PC-3 (cell line): ENCODE measurements around the gene FOSL1. TPM values are rescaled to one million over a fixed set of nuclear protein-coding genes. Genes with fewer than 3 reads are reported as not detected.

Experiments used
- ATAC-seq: fragments of 200-7000 bp; cut with Tn5 transposase; 2 replicates; pipeline ENCODE4 v1.9.1; 2020; ENCODE audit warnings: mild to moderate bottlenecking, moderate library complexity
- BruUV-seq: library from RNA; stranded (reverse); fragments of 400-500 nt; replicated peaks from 2 replicates; lab custom pipeline; 2021; lab: Mats Ljungman, UMichigan
- CTCF ChIA-PET: fragments of 300-600 bp; sonication (Branson Sonifier 250); formaldehyde crosslinking; loops from one replicate; lab custom pipeline; 2022; ENCODE audit warnings: antibody characterized with exemption; lab: Charles Lee
- POLR2A ChIA-PET: fragments of 300-600 bp; sonication (Branson Sonifier 250); formaldehyde crosslinking; loops from one replicate; lab custom pipeline; 2022; ENCODE audit warnings: antibody characterized with exemption; ENCODE audit not compliant: unreplicated experiment; lab: Charles Lee
- DNase-seq: peaks from one replicate; pipeline ENCODE4 v3.0.0-alpha.2; 2015
- H2AFZ ChIP-seq: fragments of 300-600 bp; sonication (generic); 2 replicates; pipeline ENCODE4 v1.6.0; 2016; ENCODE audit warnings: antibody characterized with exemption, low read length
- H3F3A ChIP-seq: fragments of 300-600 bp; sonication (generic); one replicate; pipeline ENCODE4 v1.6.0; 2017; ENCODE audit warnings: antibody characterized with exemption, low read length, control low read depth, mild to moderate bottlenecking; ENCODE audit not compliant: unreplicated experiment
- H3K27ac ChIP-seq: fragments of 300-600 bp; sonication (generic); 2 replicates; pipeline ENCODE4 v1.5.1; 2016; ENCODE audit warnings: mild to moderate bottlenecking, low read length
- H3K27me3 ChIP-seq: fragments of 300-600 bp; sonication (generic); 2 replicates; pipeline ENCODE4 v1.6.1; 2016; ENCODE audit warnings: low read length, mixed read lengths
- H3K36me3 ChIP-seq: fragments of 300-600 bp; sonication (generic); 2 replicates; pipeline ENCODE4 v1.6.1; 2016; ENCODE audit warnings: low read depth, mixed run types, low read length, mixed read lengths
- H3K4me1 ChIP-seq: fragments of 300-600 bp; sonication (generic); 2 replicates; pipeline ENCODE4 v1.5.1; 2016; ENCODE audit warnings: low read length; ENCODE audit not compliant: insufficient read depth
- H3K4me2 ChIP-seq: fragments of 300-600 bp; sonication (generic); 2 replicates; pipeline ENCODE4 v1.6.0; 2016; ENCODE audit warnings: low read length
- H3K4me3 ChIP-seq: fragments of 300-600 bp; sonication (generic); 2 replicates; pipeline ENCODE4 v1.5.1; 2016; ENCODE audit warnings: mild to moderate bottlenecking, low read length, mixed read lengths
- H3K79me2 ChIP-seq: fragments of 300-600 bp; sonication (generic); 2 replicates; pipeline ENCODE4 v1.6.1; 2017; ENCODE audit warnings: low read length, mixed read lengths
- H3K9ac ChIP-seq: fragments of 300-600 bp; sonication (generic); 2 replicates; pipeline ENCODE4 v1.6.0; 2016; ENCODE audit warnings: mild to moderate bottlenecking, low read length
- H3K9me2 ChIP-seq: fragments of 300-600 bp; sonication (generic); replicated peaks from 2 replicates; pipeline ENCODE4 v1.6.1; 2016; ENCODE audit warnings: mixed run types, low read length, mixed read lengths
- H3K9me3 ChIP-seq: fragments of 300-600 bp; sonication (generic); 2 replicates; pipeline ENCODE4 v1.6.1; 2016; ENCODE audit warnings: low read length, mixed read lengths
- H4K20me1 ChIP-seq: fragments of 300-600 bp; sonication (generic); 2 replicates; pipeline ENCODE4 v1.6.1; 2016; ENCODE audit warnings: low read length, mixed read lengths
- EZH2 ChIP-seq: fragments of 300-600 bp; sonication (generic); IDR thresholded peaks from one replicate; pipeline ENCODE4 v1.6.1; 2017; ENCODE audit warnings: antibody characterized with exemption, mild to moderate bottlenecking, low read length; ENCODE audit not compliant: unreplicated experiment
- EZH2phosphoT487 ChIP-seq: fragments of 300-600 bp; sonication (generic); IDR thresholded peaks from 2 replicates; pipeline ENCODE4 v1.6.1; 2018; ENCODE audit warnings: mild to moderate bottlenecking, antibody characterized with exemption, low read length, borderline replicate concordance
- intact Hi-C: fragments of 100-400 bp; cut with micrococcal nuclease; formaldehyde crosslinking; loops from 2 replicates; pipeline ENCODE4 v1.9.0; 2023
- total RNA-seq: library from RNA; depleted of rRNA; stranded (reverse); fragments of >200 nt; gene quantifications from 2 replicates; pipeline ENCODE4 v1.2.3, GENCODE V29; 2014
- TF ChIP-seq, protein P1 (sequence below): fragments of 300-600 bp; sonication (generic); conservative IDR thresholded peaks from 2 replicates; pipeline ENCODE4 v1.5.1; 2017; ENCODE audit warnings: antibody characterized with exemption, low read depth, mild to moderate bottlenecking, low read length

Gene FOSL1
- total RNA-seq, 1 experiment from 2014 or later, result 656 TPM

DNA sequence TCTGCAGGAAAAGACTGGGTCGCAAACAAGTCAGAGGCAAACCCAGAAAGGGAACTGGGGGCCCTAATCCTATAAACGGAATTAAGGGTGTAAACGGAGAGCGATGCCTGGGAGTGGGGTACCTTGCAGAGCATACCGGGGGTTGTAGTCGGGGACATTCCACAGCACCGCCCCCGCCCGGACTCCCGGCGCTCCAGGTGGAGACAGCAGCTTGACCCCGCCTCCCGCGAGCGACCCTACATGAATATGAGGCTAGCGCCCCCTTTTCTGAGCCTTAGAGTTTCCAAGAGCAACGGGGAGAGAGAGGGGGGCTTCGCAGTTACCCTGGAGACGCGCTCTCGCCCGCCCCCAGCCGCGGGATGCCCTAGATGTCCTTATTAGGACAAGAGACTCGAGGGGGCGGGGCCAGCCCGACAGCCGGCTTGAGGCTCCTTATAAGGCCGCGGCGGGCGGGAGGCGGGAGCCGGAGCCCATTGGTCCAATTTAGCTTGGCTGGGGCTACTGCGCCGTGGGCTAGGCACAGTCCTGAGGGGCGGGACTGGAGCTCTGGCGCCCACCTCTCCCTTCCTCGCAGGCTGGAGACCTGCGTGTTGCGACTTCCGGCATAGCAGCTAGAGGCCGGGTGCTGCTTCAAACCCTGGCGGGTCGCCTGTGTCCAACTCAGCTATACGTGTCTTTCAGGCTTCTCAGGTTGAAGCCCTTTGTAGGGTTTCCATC, 40.9 kb downstream of the FOSL1 start:
- CTCF ChIA-PET, result interaction anchor here (0.6 to 2.6 kb wide), 16 partner anchors 8 to 454 kb away, joined by 3 to 26 read pairs (median 4); partner anchors contain the start of genes CCDC85B, FIBP and PCNX3
- TF ChIP-seq, protein P1, sequence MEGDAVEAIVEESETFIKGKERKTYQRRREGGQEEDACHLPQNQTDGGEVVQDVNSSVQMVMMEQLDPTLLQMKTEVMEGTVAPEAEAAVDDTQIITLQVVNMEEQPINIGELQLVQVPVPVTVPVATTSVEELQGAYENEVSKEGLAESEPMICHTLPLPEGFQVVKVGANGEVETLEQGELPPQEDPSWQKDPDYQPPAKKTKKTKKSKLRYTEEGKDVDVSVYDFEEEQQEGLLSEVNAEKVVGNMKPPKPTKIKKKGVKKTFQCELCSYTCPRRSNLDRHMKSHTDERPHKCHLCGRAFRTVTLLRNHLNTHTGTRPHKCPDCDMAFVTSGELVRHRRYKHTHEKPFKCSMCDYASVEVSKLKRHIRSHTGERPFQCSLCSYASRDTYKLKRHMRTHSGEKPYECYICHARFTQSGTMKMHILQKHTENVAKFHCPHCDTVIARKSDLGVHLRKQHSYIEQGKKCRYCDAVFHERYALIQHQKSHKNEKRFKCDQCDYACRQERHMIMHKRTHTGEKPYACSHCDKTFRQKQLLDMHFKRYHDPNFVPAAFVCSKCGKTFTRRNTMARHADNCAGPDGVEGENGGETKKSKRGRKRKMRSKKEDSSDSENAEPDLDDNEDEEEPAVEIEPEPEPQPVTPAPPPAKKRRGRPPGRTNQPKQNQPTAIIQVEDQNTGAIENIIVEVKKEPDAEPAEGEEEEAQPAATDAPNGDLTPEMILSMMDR, result no peak
- TF ChIP-seq EZH2phosphoT487, result no peak
- no peak for TF ChIP-seq EZH2

DNA sequence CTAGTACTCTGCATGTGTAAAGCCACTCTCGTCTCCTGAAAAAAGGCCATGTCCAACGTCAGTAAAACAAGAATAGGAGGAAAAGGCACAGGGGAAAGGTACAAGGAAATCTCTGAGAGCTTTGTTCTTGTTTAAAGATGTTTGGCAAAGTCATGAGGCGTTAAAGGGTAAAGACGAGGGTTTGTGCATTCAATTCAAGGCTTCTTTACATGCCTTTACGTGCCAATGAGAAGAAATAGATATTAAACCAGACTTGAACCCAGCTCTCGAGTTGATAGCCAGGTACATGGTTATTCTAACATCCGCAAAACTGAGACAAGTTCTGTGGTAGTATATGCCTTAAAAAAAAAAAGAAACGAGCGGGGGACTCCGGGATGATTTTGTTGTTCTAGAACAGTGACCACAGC, 41.5 kb downstream of the FOSL1 start:
- H3K27ac ChIP-seq, result peak overlapping the region; percentile 74
- DNase-seq (peak; percentile 29), ATAC-seq (no peak)
- H3K4me3 ChIP-seq, result peak overlapping the region; percentile 79
- H3K27me3 ChIP-seq, result no peaks in the 10 kb centered on the region
- no peaks in the 10 kb centered on the region for H3K9me3 ChIP-seq
- peak overlapping the region; percentile 90 for H3K9ac ChIP-seq
- BruUV-seq, result TSS peak; percentile 25
- peaks cover 31% of the 10 kb centered on the region for H3K36me3 ChIP-seq
- peaks cover 11% of the 10 kb centered on the region for H3F3A ChIP-seq
- peak overlapping the region; percentile 98 for H3K4me2 ChIP-seq
- no peaks in the 10 kb centered on the region for H3K9me2 ChIP-seq
- ChIA-PET POLR2A (interaction anchor here (0.5 to 1.8 kb wide), 9 partner anchors 9 to 1519 kb away, joined by 3 to 23 read pairs (median 5); partner anchors contain the start of genes CCDC85B, CCDC88B, FIBP and RELA), CTCF (interaction anchor here (0.5 to 2.6 kb wide), 5 partner anchors 30 to 147 kb away, joined by 3 to 26 read pairs (median 8); partner anchors contain the start of genes CCDC85B and FIBP)
- peak overlapping the region; percentile 93 for H2AFZ ChIP-seq
- peaks cover 68% of the 10 kb centered on the region for H3K79me2 ChIP-seq
- peaks cover 42% of the 10 kb centered on the region for H3K4me1 ChIP-seq
- TF ChIP-seq EZH2phosphoT487 (no peak), EZH2 (no peak)
- TF ChIP-seq, protein P1, result no peak
- intact Hi-C loops, result loop anchor here (1.0 to 2.0 kb wide), 2 partner anchors 30 to 243 kb away; partner anchors contain the start of genes FIBP and PCNX3
- peaks cover 39% of the 10 kb centered on the region for H4K20me1 ChIP-seq

More for the DNA sequence above, 40.9 kb downstream of the FOSL1 start:
- BruUV-seq, result no TSS peak
- ATAC-seq (peak; percentile 63), DNase-seq (peak; percentile 99)
- Histone ChIP-seq H3K27ac (peak overlapping the region; percentile 74), H3K9me3 (no peaks in the 10 kb centered on the region), H4K20me1 (peaks cover 33% of the 10 kb centered on the region), H3F3A (peaks cover 11% of the 10 kb centered on the region), H3K4me1 (peaks cover 41% of the 10 kb centered on the region), H3K4me3 (peak overlapping the region; percentile 79), H3K36me3 (peaks cover 31% of the 10 kb centered on the region), H3K27me3 (no peaks in the 10 kb centered on the region), H3K4me2 (peak overlapping the region; percentile 98), H2AFZ (peak overlapping the region; percentile 93), H3K9me2 (no peaks in the 10 kb centered on the region), H3K79me2 (peaks cover 63% of the 10 kb centered on the region), H3K9ac (peak overlapping the region; percentile 90)
- POLR2A ChIA-PET, result interaction anchor here (0.6 to 1.8 kb wide), 11 partner anchors 10 to 441 kb away, joined by 3 to 23 read pairs (median 5); partner anchors contain the start of genes CCDC85B, FIBP, FOSL1 and RNASEH2C
- intact Hi-C loops, result loop anchor here (1.0 to 2.0 kb wide), 2 partner anchors 30 to 244 kb away; partner anchors contain the start of genes FIBP and PCNX3
